Measurements from ENCODE around the gene TEX38. TPM values are rescaled to one million over a fixed set of nuclear protein-coding genes. Genes with fewer than 3 reads are reported as not detected.
"Not testable (repeated sequence)": the region's sequence is repeated elsewhere in the genome, so short reads cannot be mapped to it uniquely, and the experiment has no call there.

Gene TEX38
- total RNA-seq, 1 donor from 2014 or later: not detected

GRCh38 chr1:46646844-46647243 is 24.8 kb upstream of the TEX38 start:
- no peak overlapping the region for H3K4me3 ChIP-seq (ENCODE audit: low read depth, low read length)
- no peak for DNase-seq (ENCODE audit: low read depth)
- TF ChIP-seq CTCF (conservative IDR thresholded peaks at IDR 0.05; ENCODE audit: low read depth, low read length): no peak

GRCh38 chr1:46647611-46648010 is 24.0 kb upstream of the TEX38 start:
- DNase-seq (ENCODE audit: low read depth): no peak
- H3K4me3 ChIP-seq (ENCODE audit: low read depth, low read length): no peak overlapping the region
- no peak for TF ChIP-seq CTCF (conservative IDR thresholded peaks at IDR 0.05; ENCODE audit: low read depth, low read length)

- no peak for TF ChIP-seq CTCF (conservative IDR thresholded peaks at IDR 0.05; ENCODE audit: low read depth, low read length)
- H3K4me3 ChIP-seq (ENCODE audit: low read depth, low read length): no peak overlapping the region
- DNase-seq (ENCODE audit: low read depth): no peak
Measured at GRCh38 chr1:46649764-46650163, 21.9 kb upstream of the TEX38 start.

- DNase-seq (ENCODE audit: low read depth): no peak
- TF ChIP-seq CTCF (conservative IDR thresholded peaks at IDR 0.05; ENCODE audit: low read depth, low read length): no peak
- H3K4me3 ChIP-seq (ENCODE audit: low read depth, low read length): no peak overlapping the region
Measured at GRCh38 chr1:46650491-46650890, 21.2 kb upstream of the TEX38 start.

- H3K4me3 ChIP-seq (ENCODE audit: low read depth, low read length); DNase-seq (ENCODE audit: low read depth): not testable (repeated sequence)
Measured at GRCh38 chr1:46651152-46651551, 20.5 kb upstream of the TEX38 start.

- no peak overlapping the region for H3K4me3 ChIP-seq (ENCODE audit: low read depth, low read length)
- TF ChIP-seq CTCF (conservative IDR thresholded peaks at IDR 0.05; ENCODE audit: low read depth, low read length): no peak
- DNase-seq (ENCODE audit: low read depth): no peak
Measured at GRCh38 chr1:46652321-46653100, 19.1 kb upstream of the TEX38 start.

- DNase-seq (ENCODE audit: low read depth): no peak
- H3K4me3 ChIP-seq (ENCODE audit: low read depth, low read length): no peak overlapping the region
- TF ChIP-seq CTCF (conservative IDR thresholded peaks at IDR 0.05; ENCODE audit: low read depth, low read length): no peak
Measured at GRCh38 chr1:46653405-46653958, 18.2 kb upstream of the TEX38 start.

Data from epithelial cell of proximal tubule (primary cell).